Measurements from ENCODE around the gene WDR5.

DNA sequence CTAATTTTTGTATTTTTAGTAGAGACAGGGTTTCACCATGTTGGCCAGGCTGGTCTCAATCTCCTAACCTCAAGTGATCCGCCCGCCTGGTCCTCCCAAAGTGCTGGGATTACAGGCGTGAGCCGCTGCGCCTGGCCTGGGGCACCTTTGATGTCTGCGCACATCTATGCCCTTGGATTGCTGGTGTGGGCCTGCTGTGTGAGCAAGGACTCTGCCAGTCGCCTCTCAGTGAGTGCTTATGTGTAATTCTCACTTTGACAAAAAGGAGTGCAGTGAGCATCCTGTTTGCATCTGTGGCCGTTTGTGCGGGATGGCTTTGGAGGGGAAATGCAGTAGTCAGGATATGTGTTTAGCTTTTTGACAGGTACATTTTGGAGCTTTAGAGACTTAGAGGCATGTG is 9.4 kb downstream of the WDR5 start:
- TF ChIP-seq, protein P1, sequence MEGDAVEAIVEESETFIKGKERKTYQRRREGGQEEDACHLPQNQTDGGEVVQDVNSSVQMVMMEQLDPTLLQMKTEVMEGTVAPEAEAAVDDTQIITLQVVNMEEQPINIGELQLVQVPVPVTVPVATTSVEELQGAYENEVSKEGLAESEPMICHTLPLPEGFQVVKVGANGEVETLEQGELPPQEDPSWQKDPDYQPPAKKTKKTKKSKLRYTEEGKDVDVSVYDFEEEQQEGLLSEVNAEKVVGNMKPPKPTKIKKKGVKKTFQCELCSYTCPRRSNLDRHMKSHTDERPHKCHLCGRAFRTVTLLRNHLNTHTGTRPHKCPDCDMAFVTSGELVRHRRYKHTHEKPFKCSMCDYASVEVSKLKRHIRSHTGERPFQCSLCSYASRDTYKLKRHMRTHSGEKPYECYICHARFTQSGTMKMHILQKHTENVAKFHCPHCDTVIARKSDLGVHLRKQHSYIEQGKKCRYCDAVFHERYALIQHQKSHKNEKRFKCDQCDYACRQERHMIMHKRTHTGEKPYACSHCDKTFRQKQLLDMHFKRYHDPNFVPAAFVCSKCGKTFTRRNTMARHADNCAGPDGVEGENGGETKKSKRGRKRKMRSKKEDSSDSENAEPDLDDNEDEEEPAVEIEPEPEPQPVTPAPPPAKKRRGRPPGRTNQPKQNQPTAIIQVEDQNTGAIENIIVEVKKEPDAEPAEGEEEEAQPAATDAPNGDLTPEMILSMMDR (conservative IDR thresholded peaks at IDR 0.05 in 1 of 2, IDR thresholded peaks at IDR 0.05 in 1 of 2; ENCODE audit: extremely low read depth in 1 of 2, insufficient read depth in 1 of 2, low read depth in 1 of 2, low read length in 2 of 2) = no peak
- TF ChIP-seq EZH2 (IDR thresholded peaks at IDR 0.05; ENCODE audit: borderline replicate concordance, low read length) = no peak

Measured in mammary epithelial cell (primary cell).